Measurements from ENCODE around the gene PGRMC1. TPM values are rescaled to one million over a fixed set of nuclear protein-coding genes. Genes with fewer than 3 reads are reported as not detected.
"Not testable (repeated sequence)": the region's sequence is repeated elsewhere in the genome, so short reads cannot be mapped to it uniquely, and the experiment has no call there.

Gene PGRMC1
- total RNA-seq, 1 donor from 2014 or later, result 74.9 TPM

DNA sequence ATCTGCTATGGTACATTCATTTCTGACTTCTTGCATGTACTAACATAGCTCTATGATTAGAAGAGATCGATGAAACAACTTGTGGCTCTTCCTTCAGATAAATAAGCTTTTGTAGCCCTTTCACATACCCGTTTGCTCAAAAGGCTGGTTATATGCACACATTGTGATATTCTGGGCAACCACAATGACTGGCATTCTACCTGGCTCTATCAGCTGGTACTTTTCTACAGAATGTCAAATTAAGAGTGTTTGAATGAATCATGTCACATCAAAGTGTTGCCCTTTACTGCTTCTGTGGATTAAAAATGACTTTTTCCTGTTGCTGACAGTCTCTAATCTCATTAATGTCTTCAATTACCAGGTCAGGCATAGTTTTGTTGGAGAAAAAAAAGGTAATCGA is 11.6 kb downstream of the PGRMC1 start:
- no peaks in the 10 kb centered on the region for H3K9me3 ChIP-seq
- H3K27me3 ChIP-seq, result no peaks in the 10 kb centered on the region
- peaks cover 7% of the 10 kb centered on the region for H3K36me3 ChIP-seq
- TF ChIP-seq, protein P1, sequence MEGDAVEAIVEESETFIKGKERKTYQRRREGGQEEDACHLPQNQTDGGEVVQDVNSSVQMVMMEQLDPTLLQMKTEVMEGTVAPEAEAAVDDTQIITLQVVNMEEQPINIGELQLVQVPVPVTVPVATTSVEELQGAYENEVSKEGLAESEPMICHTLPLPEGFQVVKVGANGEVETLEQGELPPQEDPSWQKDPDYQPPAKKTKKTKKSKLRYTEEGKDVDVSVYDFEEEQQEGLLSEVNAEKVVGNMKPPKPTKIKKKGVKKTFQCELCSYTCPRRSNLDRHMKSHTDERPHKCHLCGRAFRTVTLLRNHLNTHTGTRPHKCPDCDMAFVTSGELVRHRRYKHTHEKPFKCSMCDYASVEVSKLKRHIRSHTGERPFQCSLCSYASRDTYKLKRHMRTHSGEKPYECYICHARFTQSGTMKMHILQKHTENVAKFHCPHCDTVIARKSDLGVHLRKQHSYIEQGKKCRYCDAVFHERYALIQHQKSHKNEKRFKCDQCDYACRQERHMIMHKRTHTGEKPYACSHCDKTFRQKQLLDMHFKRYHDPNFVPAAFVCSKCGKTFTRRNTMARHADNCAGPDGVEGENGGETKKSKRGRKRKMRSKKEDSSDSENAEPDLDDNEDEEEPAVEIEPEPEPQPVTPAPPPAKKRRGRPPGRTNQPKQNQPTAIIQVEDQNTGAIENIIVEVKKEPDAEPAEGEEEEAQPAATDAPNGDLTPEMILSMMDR (IDR thresholded peaks at IDR 0.05), result no peak
- no peak overlapping the region for H3K4me3 ChIP-seq
- intact Hi-C loops (cut with DNase I), result no loop called here
- no peak for ATAC-seq
- H3K4me1 ChIP-seq, result no peaks in the 10 kb centered on the region
- H3K27ac ChIP-seq, result no peak overlapping the region
- no peak for DNase-seq

DNA sequence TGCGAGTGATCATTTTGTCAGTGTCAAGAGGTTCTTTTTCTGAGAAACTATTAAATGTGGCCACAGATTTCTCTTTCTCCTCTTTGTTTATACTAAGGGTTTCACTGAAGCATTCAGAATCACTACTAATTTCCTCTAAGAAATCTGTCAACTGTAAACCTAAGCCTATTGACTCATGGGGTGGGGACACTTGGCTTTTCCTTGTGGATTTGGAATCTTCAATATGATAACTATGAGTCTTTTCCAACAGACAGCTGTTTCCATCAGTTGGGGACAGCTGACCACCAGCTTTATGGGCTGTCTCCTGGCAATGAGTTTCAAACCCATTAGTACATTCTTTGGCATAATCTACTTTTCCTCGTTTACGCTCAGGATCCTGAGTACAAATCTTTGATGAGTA is 13.8 kb downstream of the PGRMC1 start:
- no peaks in the 10 kb centered on the region for H3K27me3 ChIP-seq
- H3K36me3 ChIP-seq, result no peaks in the 10 kb centered on the region
- ATAC-seq, result no peak

DNA sequence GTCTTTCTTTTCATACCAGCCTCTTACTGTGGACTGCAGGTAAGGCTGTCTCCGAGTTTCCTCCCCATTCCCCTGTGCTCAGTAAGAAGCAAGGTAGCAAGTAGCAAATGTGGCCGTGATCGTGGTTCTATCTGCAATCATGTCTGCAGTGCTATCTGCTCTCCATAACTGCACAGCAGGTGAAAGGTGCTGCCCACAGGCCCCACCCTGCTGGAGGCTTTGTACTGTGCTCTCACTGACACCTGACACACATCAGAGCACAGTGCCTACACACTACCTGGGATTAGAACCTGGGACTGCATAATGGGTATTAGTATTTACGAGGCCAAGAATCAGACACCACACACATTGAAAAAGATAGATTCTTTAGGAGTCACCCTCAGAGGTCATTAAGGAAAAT is 15.3 kb downstream of the PGRMC1 start:
- DNase-seq (no peak), ATAC-seq (no peak)
- no peaks in the 10 kb centered on the region for H3K36me3 ChIP-seq
- intact Hi-C loops (cut with DNase I), result no loop called here
- no peak overlapping the region for H3K4me3 ChIP-seq
- H3K9me3 ChIP-seq, result no peaks in the 10 kb centered on the region
- no peaks in the 10 kb centered on the region for H3K4me1 ChIP-seq
- no peaks in the 10 kb centered on the region for H3K27me3 ChIP-seq
- no peak overlapping the region for H3K27ac ChIP-seq
- TF ChIP-seq, protein P1 (IDR thresholded peaks at IDR 0.05), result no peak

More for the DNA sequence above, 13.8 kb downstream of the PGRMC1 start:
- no peaks in the 10 kb centered on the region for H3K4me1 ChIP-seq
- H3K4me3 ChIP-seq, result no peak overlapping the region
- TF ChIP-seq, protein P1 (IDR thresholded peaks at IDR 0.05), result no peak
- no peaks in the 10 kb centered on the region for H3K9me3 ChIP-seq
- DNase-seq, result no peak
- H3K27ac ChIP-seq, result no peak overlapping the region
- intact Hi-C loops (cut with DNase I), result no loop called here

DNA sequence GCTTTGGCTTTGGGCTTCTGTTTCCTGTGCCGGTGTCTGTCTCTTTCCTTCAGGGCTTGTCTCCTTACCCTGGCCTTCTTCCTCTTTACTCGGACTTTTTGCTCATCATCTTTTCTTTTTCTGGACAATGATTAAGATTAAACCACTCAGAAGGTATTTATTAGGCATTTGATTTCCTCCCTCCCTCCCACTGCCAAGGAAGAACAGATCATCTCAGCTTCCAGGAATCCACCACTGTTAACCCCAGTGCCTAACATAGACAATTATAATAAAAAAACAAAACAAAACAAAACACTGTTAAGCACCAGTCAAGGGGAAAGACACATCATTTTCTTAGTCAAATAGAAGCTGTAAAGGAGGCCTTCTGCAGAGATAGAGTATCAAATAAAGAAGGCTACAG is 16.6 kb downstream of the PGRMC1 start:
- Histone ChIP-seq H3K36me3 (no peaks in the 10 kb centered on the region), H3K4me3 (no peak overlapping the region), H3K27me3 (no peaks in the 10 kb centered on the region), H3K9me3 (no peaks in the 10 kb centered on the region), H3K4me1 (no peaks in the 10 kb centered on the region), H3K27ac (no peak overlapping the region)
- ATAC-seq, result no peak
- DNase-seq, result no peak
- intact Hi-C loops (cut with DNase I), result no loop called here
- TF ChIP-seq, protein P1 (IDR thresholded peaks at IDR 0.05), result no peak

DNA sequence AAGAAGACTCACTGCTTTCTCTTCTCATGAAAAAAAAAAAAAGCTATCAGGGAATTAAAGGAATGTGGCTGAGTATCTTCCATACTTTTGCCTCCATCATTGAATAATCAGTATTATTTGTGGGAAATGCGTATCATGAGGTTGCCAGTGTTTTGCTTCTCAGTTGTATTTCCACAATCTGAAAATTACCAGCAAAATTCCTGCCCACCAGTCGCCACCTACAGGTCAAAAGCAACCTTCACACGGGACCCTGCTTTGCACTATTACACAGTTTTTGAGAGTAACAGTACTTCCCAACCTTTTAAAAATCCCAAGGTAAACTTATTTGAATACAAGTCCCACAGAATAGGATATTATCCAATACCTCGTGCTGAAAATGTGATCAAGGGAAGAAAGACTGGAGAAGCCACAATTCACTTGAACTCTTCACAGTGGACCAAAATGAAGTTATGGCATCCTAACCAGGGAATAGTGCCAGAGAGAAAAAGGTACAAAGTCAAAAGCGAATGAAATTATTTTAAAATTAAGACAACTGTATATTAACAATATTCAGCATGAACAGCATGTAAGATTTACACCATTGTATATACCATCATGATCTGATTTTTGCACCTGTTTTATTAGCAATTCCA is 30.4 kb downstream of the PGRMC1 start:
- intact Hi-C loops (cut with DNase I), result no loop called here
- ATAC-seq, result peak; percentile 43
- no peak for DNase-seq

DNA sequence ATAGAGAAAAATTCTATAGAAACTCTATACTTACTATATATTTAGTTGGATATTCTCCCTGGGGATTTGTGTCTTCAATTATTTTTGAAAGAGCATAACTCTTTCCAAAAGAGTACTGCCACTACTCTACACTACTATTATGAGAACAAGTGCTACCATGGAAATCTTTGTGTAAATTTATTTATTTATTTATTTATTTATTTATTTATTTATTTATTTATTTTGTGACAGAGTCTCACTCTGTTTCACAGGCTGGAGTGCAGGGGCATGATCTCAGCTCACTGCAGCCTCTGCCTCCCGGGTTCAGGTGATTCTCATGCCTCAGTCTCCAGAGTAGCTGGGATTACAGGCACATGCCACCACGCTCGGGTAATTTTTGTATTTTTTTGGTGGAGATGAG is 31.0 kb downstream of the PGRMC1 start:
- H3K9me3 ChIP-seq; H3K27me3 ChIP-seq; H3K36me3 ChIP-seq; DNase-seq; intact Hi-C loops (cut with DNase I); H3K4me1 ChIP-seq; H3K4me3 ChIP-seq; H3K27ac ChIP-seq; ATAC-seq: not testable (repeated sequence)

More for the DNA sequence above, 30.4 kb downstream of the PGRMC1 start:
- H3K4me1 ChIP-seq, result no peaks in the 10 kb centered on the region
- H3K9me3 ChIP-seq, result no peaks in the 10 kb centered on the region
- H3K4me3 ChIP-seq, result no peak overlapping the region
- TF ChIP-seq, protein P1 (IDR thresholded peaks at IDR 0.05), result peak; percentile 63
- no peak overlapping the region for H3K27ac ChIP-seq
- H3K36me3 ChIP-seq, result no peaks in the 10 kb centered on the region
- no peaks in the 10 kb centered on the region for H3K27me3 ChIP-seq
